AG09319 (cell line): Measurements from ENCODE around the gene B3GAT1.

Source experiments
- DNase-seq: peaks from one replicate; pipeline ENCODE4 v3.0.0-alpha.2; 2010; ENCODE audit warnings: low read depth; ENCODE audit errors: extremely low read depth
- TF ChIP-seq, protein P1 (sequence below): IDR thresholded peaks from 2 replicates; pipeline ENCODE4 v1.5.1; 2011; ENCODE audit warnings: low read depth, mild to moderate bottlenecking, inconsistent platforms, low read length, moderate library complexity

The B3GAT1 gene

GRCh38 chr11:134414766-134415765, 3.0 kb upstream of the B3GAT1 start:
- TF ChIP-seq, protein P1, sequence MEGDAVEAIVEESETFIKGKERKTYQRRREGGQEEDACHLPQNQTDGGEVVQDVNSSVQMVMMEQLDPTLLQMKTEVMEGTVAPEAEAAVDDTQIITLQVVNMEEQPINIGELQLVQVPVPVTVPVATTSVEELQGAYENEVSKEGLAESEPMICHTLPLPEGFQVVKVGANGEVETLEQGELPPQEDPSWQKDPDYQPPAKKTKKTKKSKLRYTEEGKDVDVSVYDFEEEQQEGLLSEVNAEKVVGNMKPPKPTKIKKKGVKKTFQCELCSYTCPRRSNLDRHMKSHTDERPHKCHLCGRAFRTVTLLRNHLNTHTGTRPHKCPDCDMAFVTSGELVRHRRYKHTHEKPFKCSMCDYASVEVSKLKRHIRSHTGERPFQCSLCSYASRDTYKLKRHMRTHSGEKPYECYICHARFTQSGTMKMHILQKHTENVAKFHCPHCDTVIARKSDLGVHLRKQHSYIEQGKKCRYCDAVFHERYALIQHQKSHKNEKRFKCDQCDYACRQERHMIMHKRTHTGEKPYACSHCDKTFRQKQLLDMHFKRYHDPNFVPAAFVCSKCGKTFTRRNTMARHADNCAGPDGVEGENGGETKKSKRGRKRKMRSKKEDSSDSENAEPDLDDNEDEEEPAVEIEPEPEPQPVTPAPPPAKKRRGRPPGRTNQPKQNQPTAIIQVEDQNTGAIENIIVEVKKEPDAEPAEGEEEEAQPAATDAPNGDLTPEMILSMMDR: no peak
- no peak for DNase-seq

DNA sequence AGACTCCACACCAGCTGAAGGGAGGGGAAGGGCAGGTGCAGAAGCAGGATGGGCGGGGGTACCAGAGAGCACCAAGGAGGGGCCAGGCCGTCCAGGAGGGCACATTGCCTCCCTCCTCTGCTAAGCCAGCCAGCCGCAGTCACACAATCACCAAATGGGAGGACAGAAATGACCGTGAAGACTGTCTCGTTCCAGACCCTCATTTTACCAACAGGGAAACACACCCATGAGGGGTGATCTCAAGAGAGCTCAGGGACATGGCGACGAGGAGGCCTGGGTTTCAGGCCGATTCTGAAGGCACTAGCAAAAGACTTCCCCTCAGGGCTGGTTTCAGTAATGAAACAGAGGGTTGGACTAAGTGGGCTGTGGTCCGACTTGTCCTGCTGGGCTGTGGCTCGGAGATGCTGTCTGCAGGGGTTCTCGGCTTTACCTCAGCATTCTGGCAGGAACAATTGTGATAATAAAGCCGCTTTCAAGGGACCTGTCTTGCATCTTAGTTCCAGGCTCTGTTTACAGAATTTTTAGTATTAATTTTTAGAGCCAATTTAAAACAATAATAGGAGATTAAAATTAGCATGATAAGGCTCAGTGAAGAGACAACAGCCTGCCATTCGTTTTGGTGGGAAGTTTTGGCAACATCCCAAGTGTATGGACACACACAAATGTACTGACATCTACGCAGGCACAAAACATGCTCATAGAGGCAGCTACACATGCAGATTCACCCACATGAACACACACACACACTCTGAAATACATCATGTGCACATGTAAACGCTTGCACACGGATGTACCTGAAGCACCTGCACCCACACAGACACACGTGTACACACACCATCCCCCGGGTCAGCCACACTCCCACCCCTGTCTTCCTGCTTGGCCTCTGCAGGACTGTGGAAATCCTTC, 2.0 kb upstream of the B3GAT1 start:
- DNase-seq: no peak
- TF ChIP-seq, protein P1: no peak

GRCh38 chr11:134413043-134413825, 1.2 kb upstream of the B3GAT1 start:
- DNase-seq: no peak
- TF ChIP-seq, protein P1: no peak

GRCh38 chr11:134410766-134411165, 1.3 kb downstream of the B3GAT1 start:
- DNase-seq: no peak
- TF ChIP-seq, protein P1: no peak

- TF ChIP-seq, protein P1: no peak
Observed at GRCh38 chr11:134409552-134410429, 2.3 kb downstream of the B3GAT1 start.

GRCh38 chr11:134407923-134408322, 4.1 kb downstream of the B3GAT1 start:
- no peak for DNase-seq
- TF ChIP-seq, protein P1: no peak

More at GRCh38 chr11:134409552-134410429, 2.3 kb downstream of the B3GAT1 start:
- DNase-seq: no peak
